Esophagus squamous epithelium (tissue), 5 donors: ENCODE data around the gene PNKD. TPM values are rescaled to one million over a fixed set of nuclear protein-coding genes. Genes with fewer than 3 reads are reported as not detected.

Source experiments
- DNase-seq: peaks from one replicate; lab custom pipeline; 2025; lab: John Stamatoyannopoulos, UW
- H3K27ac ChIP-seq, 4 donors: fragments of 200-600 bp; sonication (generic); one replicate each; pipeline ENCODE4 v1.5.1; 2016 to 2019; ENCODE audit warnings: mild to moderate bottlenecking in 1 of 4
- H3K27me3 ChIP-seq, 4 donors: fragments of 200-600 bp; sonication (generic); 1 replicate in 3 of 4; 2 replicates in 1 of 4; pipeline versions ENCODE4 v1.5.1 to v1.6.0; 2017 to 2021; ENCODE audit warnings: antibody characterized with exemption in 1 of 4
- H3K36me3 ChIP-seq, 3 donors: fragments of 200-600 bp; sonication (generic); one replicate each; pipeline ENCODE4 v1.5.1; 2016 to 2019
- H3K4me1 ChIP-seq, 3 donors: fragments of 200-600 bp; sonication (generic); one replicate each; pipeline ENCODE4 v1.5.1; 2017 to 2019
- H3K4me3 ChIP-seq, 4 donors: fragments of 200-600 bp; sonication (generic); 1 replicate in 3 of 4; 2 replicates in 1 of 4; pipeline ENCODE4 v1.5.1; 2016 to 2019; ENCODE audit warnings: mild to moderate bottlenecking in 2 of 4, moderate library complexity in 1 of 4
- H3K9me3 ChIP-seq, 3 donors: fragments of 200-600 bp; sonication (generic); one replicate each; pipeline ENCODE4 v1.5.1; 2016 to 2019
- CTCF ChIP-seq, 6 experiments: fragments of 450-650 bp in 4 of 6; fragments of 200-600 bp in 2 of 6; sonication (generic) in 2 of 6; IDR thresholded peaks; one replicate each; pipeline ENCODE4 v1.5.1; 2016 to 2019; ENCODE audit warnings: antibody characterized with exemption in 6 of 6, mild to moderate bottlenecking in 4 of 6, moderate library complexity in 4 of 6
- POLR2A ChIP-seq, 4 donors: fragments of 450-650 bp; IDR thresholded peaks; one replicate each; pipeline ENCODE4 v1.6.1; 2017; ENCODE audit warnings: antibody characterized with exemption in 4 of 4, mild to moderate bottlenecking in 4 of 4, moderate library complexity in 3 of 4
- WGBS, 2 donors: methylation state at CpG; one replicate each; pipeline ENCODE4 v1.1.5; 2018; 5-methylcytosine and 5-hydroxymethylcytosine counted together
- intact Hi-C: fragments of 100-400 bp; cut with DNase I; formaldehyde crosslinking; loops from one replicate; pipeline ENCODE4 v1.15.0; 2022
- total RNA-seq, 4 donors: library from RNA; depleted of rRNA; stranded (reverse); fragments of >200 nt; gene quantifications; one replicate each; pipeline ENCODE4 v1.1.0, GENCODE V29; 2016
- donor health status: DM: yes; HTN: yes; CAD: no.

PNKD gene
- total RNA-seq, 4 donors from 2014 or later: 19.7 to 34.3 (median 28.0) TPM

- WGBS, 2 donors: 43 to 84% methylated on average over 4 to 5 of the region's 39 CpGs
- no peak for TF ChIP-seq POLR2A (IDR thresholded peaks at IDR 0.05)
- no peak for TF ChIP-seq CTCF (IDR thresholded peaks at IDR 0.05)
- Histone ChIP-seq H3K4me1 (peaks cover 10 to 77% (median 33%) of the 10 kb centered on the region in 3 donors), H3K9me3 (no peaks in the 10 kb centered on the region), H3K27ac (peak overlapping the region in 2 of 4 donors; percentile 15 to 65), H3K27me3 (no peaks in the 10 kb centered on the region), H3K4me3 (no peak overlapping the region), H3K36me3 (peaks cover 33 to 60% (median 34%) of the 10 kb centered on the region in 3 donors)
- intact Hi-C loops: no loop called here
- DNase-seq: no peak
Observed at GRCh38 chr2:218262631-218263586, 7.4 kb upstream of the PNKD start.

- no peak for DNase-seq
- Histone ChIP-seq H3K4me3 (no peak overlapping the region), H3K27ac (no peak overlapping the region), H3K9me3 (no peaks in the 10 kb centered on the region), H3K27me3 (no peaks in the 10 kb centered on the region), H3K36me3 (peaks cover 33 to 63% (median 34%) of the 10 kb centered on the region in 3 donors), H3K4me1 (peaks cover 15 to 77% (median 30%) of the 10 kb centered on the region in 3 donors)
- no peak for TF ChIP-seq CTCF (IDR thresholded peaks at IDR 0.05)
- TF ChIP-seq POLR2A (IDR thresholded peaks at IDR 0.05): no peak
- intact Hi-C loops: no loop called here
- WGBS, 2 donors: 76 to 79% methylated on average over 10 to 16 of the region's 17 CpGs
Observed at GRCh38 chr2:218263817-218264641, 6.3 kb upstream of the PNKD start.

GRCh38 chr2:218264773-218265561 lies 5.4 kb upstream of the PNKD start:
- intact Hi-C loops: no loop called here
- Histone ChIP-seq H3K27me3 (no peaks in the 10 kb centered on the region), H3K4me1 (peaks cover 18 to 73% (median 28%) of the 10 kb centered on the region in 3 donors), H3K4me3 (no peak overlapping the region), H3K9me3 (no peaks in the 10 kb centered on the region), H3K27ac (no peak overlapping the region), H3K36me3 (peaks cover 33 to 63% (median 34%) of the 10 kb centered on the region in 3 donors)
- TF ChIP-seq POLR2A (IDR thresholded peaks at IDR 0.05) (no peak), CTCF (IDR thresholded peaks at IDR 0.05) (no peak)
- WGBS, 2 donors: 81% methylated on average over 4 to 6 of the region's 22 CpGs
- no peak for DNase-seq

- no peak for TF ChIP-seq CTCF (IDR thresholded peaks at IDR 0.05)
- no peak for TF ChIP-seq POLR2A (IDR thresholded peaks at IDR 0.05)
- Histone ChIP-seq H3K36me3 (peaks cover 33 to 63% (median 34%) of the 10 kb centered on the region in 3 donors), H3K4me1 (peaks cover 18 to 68% (median 21%) of the 10 kb centered on the region in 3 donors), H3K4me3 (no peak overlapping the region), H3K27ac (no peak overlapping the region), H3K9me3 (no peaks in the 10 kb centered on the region), H3K27me3 (no peaks in the 10 kb centered on the region)
- intact Hi-C loops: no loop called here
- no peak for DNase-seq
- 88% methylated on average over 8 of the region's 8 CpGs; no CpG with 5 or more reads in 1 of the 2 donors for WGBS, 2 donors
Observed at GRCh38 chr2:218265626-218266025, 4.7 kb upstream of the PNKD start.
